H1 (cell line): ENCODE measurements around the gene KLHL28. TPM values are rescaled to one million over a fixed set of nuclear protein-coding genes. Genes with fewer than 3 reads are reported as not detected.

Experiments used
- CTCF ChIA-PET: fragments of 300-600 bp; sonication (Branson Sonifier 250); formaldehyde crosslinking; loops from one replicate; lab custom pipeline; 2021; ENCODE audit not compliant: partially characterized antibody; lab: Charles Lee
- POLR2A ChIA-PET: fragments of 300-600 bp; sonication (Branson Sonifier 250); formaldehyde crosslinking; loops from one replicate; lab custom pipeline; 2021; ENCODE audit warnings: inconsistent platforms; ENCODE audit not compliant: partially characterized antibody; lab: Charles Lee
- DNase-seq, 2 experiments: peaks; one replicate each; pipeline versions ENCODE4 v3.0.0 to v3.0.0-alpha.2; 2010 to 2022; ENCODE audit warnings: low spot score in 2 of 2, low read depth in 1 of 2, mixed read lengths in 1 of 2
- FAIRE-seq: peaks from 2 replicates; lab custom pipeline; 2011; peaks lifted over from hg19 to GRCh38; lab: Jason Lieb, UNC
- H2AFZ ChIP-seq: 2 replicates; pipeline ENCODE4 v1.8.1; 2012; ENCODE audit warnings: low read length, inconsistent platforms
- H2AK5ac ChIP-seq: 2 replicates; pipeline ENCODE4 v1.6.1; 2013; ENCODE audit warnings: low read depth, low read length
- H2BK120ac ChIP-seq: replicated peaks from 2 replicates; pipeline ENCODE3; 2013; ENCODE audit warnings: low read depth, low read length, inconsistent platforms
- H2BK12ac ChIP-seq: 2 replicates; pipeline ENCODE4 v1.6.1; 2013; ENCODE audit warnings: low read depth, low read length
- H2BK15ac ChIP-seq: 2 replicates; pipeline ENCODE4 v1.6.1; 2013; ENCODE audit warnings: low read length
- H2BK20ac ChIP-seq: 2 replicates; pipeline ENCODE4 v1.6.1; 2013; ENCODE audit warnings: low read length
- H2BK5ac ChIP-seq: 2 replicates; pipeline ENCODE4 v1.6.1; 2013; ENCODE audit warnings: low read depth, low read length
- H3K14ac ChIP-seq: 2 replicates; pipeline ENCODE4 v1.6.1; 2013; ENCODE audit warnings: inconsistent platforms; ENCODE audit not compliant: insufficient read length
- H3K18ac ChIP-seq: 2 replicates; pipeline ENCODE4 v1.6.1; 2013; ENCODE audit warnings: low read length; ENCODE audit errors: extremely low read depth
- H3K23ac ChIP-seq: 2 replicates; pipeline ENCODE4 v1.6.1; 2013; ENCODE audit warnings: inconsistent platforms; ENCODE audit not compliant: insufficient read length
- H3K23me2 ChIP-seq: 2 replicates; pipeline ENCODE4 v1.6.1; 2013; ENCODE audit warnings: low read depth, low read length
- H3K27ac ChIP-seq: 2 replicates; pipeline ENCODE4 v1.6.1; 2011; ENCODE audit warnings: low read depth, low read length, inconsistent platforms
- H3K27me3 ChIP-seq, 4 experiments: replicated peaks in 1 of 4; 1 replicate in 1 of 4; 2 replicates in 3 of 4; pipeline versions ENCODE4 v1.6.1 to v1.8.1; 2011 to 2013; ENCODE audit warnings: low read length in 3 of 4, mild to moderate bottlenecking in 3 of 4, inconsistent platforms in 2 of 4, mixed read lengths in 2 of 4, moderate library complexity in 1 of 4; ENCODE audit not compliant: control insufficient read depth in 3 of 4, insufficient read depth in 3 of 4; ENCODE audit errors: extremely low read depth in 1 of 4
- H3K36me3 ChIP-seq, 4 experiments: 2 replicates each; pipeline versions ENCODE4 v1.6.1 to v1.8.1; 2011 to 2013; ENCODE audit warnings: mild to moderate bottlenecking in 4 of 4, low read length in 3 of 4, moderate library complexity in 2 of 4, control low read depth in 1 of 4, inconsistent platforms in 1 of 4; ENCODE audit not compliant: insufficient read depth in 4 of 4, control insufficient read depth in 2 of 4
- H3K4ac ChIP-seq: replicated peaks from 2 replicates; pipeline ENCODE3; 2013; ENCODE audit warnings: low read length, low read depth, mixed read lengths, inconsistent platforms; ENCODE audit not compliant: insufficient read length
- H3K4me1 ChIP-seq, 4 experiments: replicated peaks in 1 of 4; 1 replicate in 1 of 4; 2 replicates in 3 of 4; pipeline versions ENCODE4 v1.6.1 to v1.8.1; 2011 to 2013; ENCODE audit warnings: low read length in 3 of 4, inconsistent platforms in 2 of 4, mixed read lengths in 1 of 4; ENCODE audit not compliant: insufficient read depth in 4 of 4, control insufficient read depth in 3 of 4
- H3K4me2 ChIP-seq, 2 experiments: 2 replicates each; pipeline versions ENCODE4 v1.6.1 to v1.8.1; 2011 to 2013; ENCODE audit warnings: low read depth in 2 of 2, low read length in 2 of 2, control low read depth in 1 of 2, inconsistent platforms in 1 of 2, mild to moderate bottlenecking in 1 of 2; ENCODE audit not compliant: insufficient read depth in 1 of 2
- H3K4me3 ChIP-seq, 4 experiments: fragments of 200-600, 300-600 bp in 1 of 4; sonication (generic), shearing (Covaris generic), sonication (Bioruptor Twin) in 1 of 4; 2 replicates each; pipeline versions ENCODE4 v1.5.1 to v1.8.1; 2011 to 2016; ENCODE audit warnings: low read length in 4 of 4, low read depth in 3 of 4, control low read depth in 2 of 4, inconsistent platforms in 2 of 4, mild to moderate bottlenecking in 2 of 4, mixed read lengths in 1 of 4, moderate library complexity in 1 of 4; ENCODE audit not compliant: insufficient read depth in 2 of 4; ENCODE audit errors: extremely low read depth in 1 of 4
- H3K56ac ChIP-seq: replicated peaks from 2 replicates; pipeline ENCODE3; 2013; ENCODE audit warnings: low read depth, mild to moderate bottlenecking, mixed read lengths, low read length, inconsistent platforms; ENCODE audit not compliant: insufficient read length
- H3K79me1 ChIP-seq: 2 replicates; pipeline ENCODE4 v1.6.1; 2013; ENCODE audit warnings: low read depth, low read length, control low read depth
- H3K79me2 ChIP-seq, 2 experiments: 2 replicates each; pipeline versions ENCODE4 v1.6.1 to v1.8.1; 2012 to 2013; ENCODE audit warnings: low read length in 2 of 2, mild to moderate bottlenecking in 2 of 2, inconsistent platforms in 1 of 2; ENCODE audit not compliant: insufficient read depth in 2 of 2, control insufficient read depth in 1 of 2
- H3K9ac ChIP-seq, 4 experiments: replicated peaks in 1 of 4; 1 replicate in 1 of 4; 2 replicates in 3 of 4; pipeline versions ENCODE4 v1.6.1 to v1.8.1; 2011 to 2013; ENCODE audit warnings: low read depth in 3 of 4, low read length in 3 of 4, control low read depth in 2 of 4, mild to moderate bottlenecking in 2 of 4, moderate library complexity in 2 of 4, inconsistent platforms in 1 of 4; ENCODE audit errors: extremely low read depth in 1 of 4
- H3K9me3 ChIP-seq, 2 experiments: 2 replicates each; pipeline versions ENCODE4 v1.6.1 to v1.8.1; 2012 to 2013; ENCODE audit warnings: mild to moderate bottlenecking in 2 of 2, moderate library complexity in 2 of 2, control low read depth in 1 of 2, inconsistent platforms in 1 of 2, low read depth in 1 of 2, low read length in 1 of 2, mixed read lengths in 1 of 2; ENCODE audit not compliant: insufficient read depth in 2 of 2
- H4K20me1 ChIP-seq, 2 experiments: replicated peaks in 1 of 2; 2 replicates each; pipeline versions ENCODE3 to v1.8.1; 2011 to 2013; ENCODE audit warnings: inconsistent platforms in 2 of 2, low read length in 2 of 2, mild to moderate bottlenecking in 1 of 2; ENCODE audit not compliant: insufficient read depth in 2 of 2, control insufficient read depth in 1 of 2
- H4K5ac ChIP-seq: 2 replicates; pipeline ENCODE4 v1.6.1; 2013; ENCODE audit warnings: low read length, low read depth, mixed read lengths, inconsistent platforms; ENCODE audit not compliant: insufficient read length
- H4K8ac ChIP-seq: 2 replicates; pipeline ENCODE4 v1.8.0; 2013; ENCODE audit warnings: mild to moderate bottlenecking, moderate library complexity, low read length, inconsistent platforms; ENCODE audit not compliant: insufficient read depth; ENCODE audit errors: extremely low read depth
- H4K91ac ChIP-seq: replicated peaks from 2 replicates; pipeline ENCODE3; 2013; ENCODE audit warnings: low read length, mixed read lengths, inconsistent platforms; ENCODE audit not compliant: insufficient read length
- CBX5 ChIP-seq: fragments of 300-800, 300-1000 bp; sonication (generic); IDR thresholded peaks from 2 replicates; pipeline ENCODE4 v1.7.1; 2016; ENCODE audit warnings: antibody characterized with exemption, low read length, low read depth
- CHD2 ChIP-seq: IDR thresholded peaks from 2 replicates; pipeline ENCODE4 v1.6.1; 2012; ENCODE audit warnings: low read length, improper control_type of control experiment
- FOSL1 ChIP-seq: IDR thresholded peaks from 2 replicates; pipeline ENCODE4 v1.6.1; 2011; ENCODE audit warnings: mild to moderate bottlenecking, low read depth, low read length, moderate library complexity; ENCODE audit not compliant: insufficient read depth
- JUND ChIP-seq: IDR thresholded peaks from 2 replicates; pipeline ENCODE4 v1.6.1; 2011; ENCODE audit warnings: mild to moderate bottlenecking, improper control_type of control experiment, low read length
- NRF1 ChIP-seq: IDR thresholded peaks from 2 replicates; pipeline ENCODE4 v1.6.1; 2011; ENCODE audit warnings: mild to moderate bottlenecking, low read depth, low read length, improper control_type of control experiment
- PHF8 ChIP-seq: fragments of 200-600 bp; sonication (generic); conservative IDR thresholded peaks from 2 replicates; pipeline ENCODE4 v1.7.1; 2012; ENCODE audit warnings: low read depth, mild to moderate bottlenecking, inconsistent platforms, low read length, moderate library complexity
- POU5F1 ChIP-seq: IDR thresholded peaks from 2 replicates; pipeline ENCODE4 v1.6.1; 2011; ENCODE audit warnings: low read depth, mild to moderate bottlenecking, low read length, moderate library complexity
- SRF ChIP-seq: IDR thresholded peaks from 2 replicates; pipeline ENCODE4 v1.6.1; 2011; ENCODE audit warnings: mild to moderate bottlenecking, low read depth, low read length, moderate library complexity
- SUZ12 ChIP-seq: fragments of 200-600 bp; sonication (generic); IDR thresholded peaks from 2 replicates; pipeline ENCODE4 v1.6.1; 2012; ENCODE audit warnings: mild to moderate bottlenecking, inconsistent platforms, low read length, moderate library complexity, mixed read lengths
- TAF1 ChIP-seq: IDR thresholded peaks from 2 replicates; pipeline ENCODE4 v1.6.1; 2011; ENCODE audit warnings: mild to moderate bottlenecking, low read depth, low read length
- TCF12 ChIP-seq: IDR thresholded peaks from 2 replicates; pipeline ENCODE4 v1.6.1; 2011; ENCODE audit warnings: low read depth, mild to moderate bottlenecking, low read length
- ZNF274 ChIP-seq: IDR thresholded peaks from 2 replicates; pipeline ENCODE4 v1.7.0; 2012; ENCODE audit warnings: low read length, borderline replicate concordance; ENCODE audit errors: extremely low read depth
- polyA plus RNA-seq, 7 experiments: library from polyadenylated mRNA; depleted of rRNA in 3 of 7; stranded (reverse) in 5 of 7; unstranded in 2 of 7; fragments of >200 nt in 5 of 7; fragments of 200-250 nt in 2 of 7; gene quantifications; 1 replicate in 5 of 7; 2 replicates in 1 of 7; 4 replicates in 1 of 7; pipeline versions ENCODE4 v1.2.1 to v1.2.3, GENCODE V29; 2011 to 2013; ENCODE audit warnings: missing spikeins in 2 of 7, mixed read lengths in 2 of 7
- total RNA-seq: library from RNA; stranded (reverse); fragmentation: NEBNext Ultra II Directional; extraction: Animal tissue kit (Norgen Biotek cat#: 25700); gene quantifications from 2 replicates; pipeline ENCODE4 v1.2.1, GENCODE V29; 2021

KLHL28 gene
- total and polyA plus RNA-seq, 2 of the 8 experiments (the other 6 are each of a cell fraction or from before 2014, with no cell fraction given) = 3.3 to 10.5 TPM

- Histone ChIP-seq H3K23me2 (peaks cover 5% of the 10 kb centered on the region), H4K5ac (no peak overlapping the region), H4K91ac (no peak overlapping the region), H4K8ac (no peak overlapping the region), H2BK120ac (no peak overlapping the region), H3K18ac (no peak overlapping the region), H3K4me3 (no peak overlapping the region), H3K79me2 (peaks cover 9 to 98% of the 10 kb centered on the region in 2 experiments), H2AK5ac (no peak overlapping the region), H3K27ac (no peak overlapping the region), H3K9ac (no peak overlapping the region), H3K14ac (no peak overlapping the region), H3K4me2 (no peak overlapping the region), H2BK5ac (no peak overlapping the region), H3K4me1 (peaks cover 0 to 4% (median 2%) of the 10 kb centered on the region in 4 experiments; a peak in 2 of 7 replicates), H4K20me1 (peaks cover 0 to 5% of the 10 kb centered on the region in 2 experiments), H2BK20ac (no peak overlapping the region), H3K4ac (no peak overlapping the region), H2AFZ (no peak overlapping the region), H2BK15ac (no peak overlapping the region), H3K56ac (no peak overlapping the region), H3K27me3 (no peaks in the 10 kb centered on the region), H2BK12ac (no peak overlapping the region), H3K9me3 (no peaks in the 10 kb centered on the region), H3K36me3 (no peaks in the 10 kb centered on the region), H3K79me1 (no peaks in the 10 kb centered on the region; the same call in 1 of the 2 replicates), H3K23ac (no peak overlapping the region)
- CTCF ChIA-PET = no interaction called here
- POLR2A ChIA-PET = no interaction called here
- DNase-seq (no peak), FAIRE-seq (no peak)
- no peak for TF ChIP-seq POU5F1
- no peak for TF ChIP-seq NRF1
- TF ChIP-seq CBX5 = no peak
- no peak for TF ChIP-seq TCF12
- TF ChIP-seq SUZ12 = no peak
- TF ChIP-seq JUND = no peak
- TF ChIP-seq TAF1 = no peak
- no peak for TF ChIP-seq PHF8
- no peak for TF ChIP-seq SRF
- TF ChIP-seq CHD2 = no peak
- TF ChIP-seq FOSL1 = no peak
- TF ChIP-seq ZNF274 = no peak
These were observed 7.0 kb upstream of the KLHL28 start for GRCh38 chr14:44968714-44969113.
